ENCODE results near the gene ZWILCH.
"Not testable (repeated sequence)": the region's sequence is repeated elsewhere in the genome, so short reads cannot be mapped to it uniquely, and the experiment has no call there.

ZWILCH gene

GRCh38 chr15:66570842-66571478 lies 65.8 kb downstream of the ZWILCH start:
- DNase-seq, result no peak
- in situ Hi-C loops (cut with HindIII; ENCODE audit: low pct_ligation_motif_present, low pct_unique_long_range_greater_than_20kb, low sequenced_read_pairs), result no loop called here

GRCh38 chr15:66572146-66572545 lies 67.0 kb downstream of the ZWILCH start:
- no peak for DNase-seq
- in situ Hi-C loops (cut with HindIII; ENCODE audit: low pct_ligation_motif_present, low pct_unique_long_range_greater_than_20kb, low sequenced_read_pairs), result no loop called here

- no peak for DNase-seq
- in situ Hi-C loops (cut with HindIII; ENCODE audit: low pct_ligation_motif_present, low pct_unique_long_range_greater_than_20kb, low sequenced_read_pairs), result no loop called here
Observed at GRCh38 chr15:66573348-66573718, 68.2 kb downstream of the ZWILCH start.

- in situ Hi-C loops (cut with HindIII; ENCODE audit: low pct_ligation_motif_present, low pct_unique_long_range_greater_than_20kb, low sequenced_read_pairs), result no loop called here
- no peak for DNase-seq
Observed at GRCh38 chr15:66573719-66574595, 68.8 kb downstream of the ZWILCH start.

GRCh38 chr15:66574596-66574950 lies 69.4 kb downstream of the ZWILCH start:
- in situ Hi-C loops (cut with HindIII; ENCODE audit: low pct_ligation_motif_present, low pct_unique_long_range_greater_than_20kb, low sequenced_read_pairs), result no loop called here
- no peak for DNase-seq

- no peak for DNase-seq
- in situ Hi-C loops (cut with HindIII; ENCODE audit: low pct_ligation_motif_present, low pct_unique_long_range_greater_than_20kb, low sequenced_read_pairs), result no loop called here
Observed at GRCh38 chr15:66578286-66578875, 73.3 kb downstream of the ZWILCH start.

GRCh38 chr15:66580643-66581042 lies 75.5 kb downstream of the ZWILCH start:
- in situ Hi-C loops (cut with HindIII; ENCODE audit: low pct_ligation_motif_present, low pct_unique_long_range_greater_than_20kb, low sequenced_read_pairs), result no loop called here
- no peak for DNase-seq

GRCh38 chr15:66581972-66582537 lies 76.9 kb downstream of the ZWILCH start:
- DNase-seq, result no peak
- in situ Hi-C loops (cut with HindIII; ENCODE audit: low pct_ligation_motif_present, low pct_unique_long_range_greater_than_20kb, low sequenced_read_pairs), result no loop called here

- in situ Hi-C loops (cut with HindIII; ENCODE audit: low pct_ligation_motif_present, low pct_unique_long_range_greater_than_20kb, low sequenced_read_pairs), result no loop called here
Observed at GRCh38 chr15:66586155-66586976, 81.2 kb downstream of the ZWILCH start.

GRCh38 chr15:66587020-66587419 lies 81.9 kb downstream of the ZWILCH start:
- in situ Hi-C loops (cut with HindIII; ENCODE audit: low pct_ligation_motif_present, low pct_unique_long_range_greater_than_20kb, low sequenced_read_pairs), result no loop called here
- DNase-seq, result no peak

More at GRCh38 chr15:66586155-66586976, 81.2 kb downstream of the ZWILCH start:
- DNase-seq, result no peak

GRCh38 chr15:66587749-66588148 lies 82.6 kb downstream of the ZWILCH start:
- no peak for DNase-seq
- in situ Hi-C loops (cut with HindIII; ENCODE audit: low pct_ligation_motif_present, low pct_unique_long_range_greater_than_20kb, low sequenced_read_pairs), result no loop called here

- in situ Hi-C loops (cut with HindIII; ENCODE audit: low pct_ligation_motif_present, low pct_unique_long_range_greater_than_20kb, low sequenced_read_pairs), result no loop called here
- no peak for DNase-seq
Observed at GRCh38 chr15:66588537-66588936, 83.4 kb downstream of the ZWILCH start.

- no peak for DNase-seq
- in situ Hi-C loops (cut with HindIII; ENCODE audit: low pct_ligation_motif_present, low pct_unique_long_range_greater_than_20kb, low sequenced_read_pairs), result no loop called here
Observed at GRCh38 chr15:66588971-66589370, 83.8 kb downstream of the ZWILCH start.

- in situ Hi-C loops (cut with HindIII; ENCODE audit: low pct_ligation_motif_present, low pct_unique_long_range_greater_than_20kb, low sequenced_read_pairs); DNase-seq: not testable (repeated sequence)
Observed at GRCh38 chr15:66589429-66589828, 84.3 kb downstream of the ZWILCH start.

GRCh38 chr15:66590435-66590834 lies 85.3 kb downstream of the ZWILCH start:
- in situ Hi-C loops (cut with HindIII; ENCODE audit: low pct_ligation_motif_present, low pct_unique_long_range_greater_than_20kb, low sequenced_read_pairs), result no loop called here
- DNase-seq, result no peak

- in situ Hi-C loops (cut with HindIII; ENCODE audit: low pct_ligation_motif_present, low pct_unique_long_range_greater_than_20kb, low sequenced_read_pairs), result no loop called here
Observed at GRCh38 chr15:66591322-66591862, 86.3 kb downstream of the ZWILCH start.

GRCh38 chr15:66592505-66593218 lies 87.5 kb downstream of the ZWILCH start:
- no peak for DNase-seq
- in situ Hi-C loops (cut with HindIII; ENCODE audit: low pct_ligation_motif_present, low pct_unique_long_range_greater_than_20kb, low sequenced_read_pairs), result no loop called here

More at GRCh38 chr15:66591322-66591862, 86.3 kb downstream of the ZWILCH start:
- DNase-seq, result no peak
